Measurements from ENCODE around the gene SYDE1.

- TF ChIP-seq, protein P1, sequence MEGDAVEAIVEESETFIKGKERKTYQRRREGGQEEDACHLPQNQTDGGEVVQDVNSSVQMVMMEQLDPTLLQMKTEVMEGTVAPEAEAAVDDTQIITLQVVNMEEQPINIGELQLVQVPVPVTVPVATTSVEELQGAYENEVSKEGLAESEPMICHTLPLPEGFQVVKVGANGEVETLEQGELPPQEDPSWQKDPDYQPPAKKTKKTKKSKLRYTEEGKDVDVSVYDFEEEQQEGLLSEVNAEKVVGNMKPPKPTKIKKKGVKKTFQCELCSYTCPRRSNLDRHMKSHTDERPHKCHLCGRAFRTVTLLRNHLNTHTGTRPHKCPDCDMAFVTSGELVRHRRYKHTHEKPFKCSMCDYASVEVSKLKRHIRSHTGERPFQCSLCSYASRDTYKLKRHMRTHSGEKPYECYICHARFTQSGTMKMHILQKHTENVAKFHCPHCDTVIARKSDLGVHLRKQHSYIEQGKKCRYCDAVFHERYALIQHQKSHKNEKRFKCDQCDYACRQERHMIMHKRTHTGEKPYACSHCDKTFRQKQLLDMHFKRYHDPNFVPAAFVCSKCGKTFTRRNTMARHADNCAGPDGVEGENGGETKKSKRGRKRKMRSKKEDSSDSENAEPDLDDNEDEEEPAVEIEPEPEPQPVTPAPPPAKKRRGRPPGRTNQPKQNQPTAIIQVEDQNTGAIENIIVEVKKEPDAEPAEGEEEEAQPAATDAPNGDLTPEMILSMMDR (conservative IDR thresholded peaks at IDR 0.05 in 1 of 2, IDR thresholded peaks at IDR 0.05 in 1 of 2; ENCODE audit: extremely low read depth in 1 of 2, insufficient read depth in 1 of 2, low read depth in 1 of 2, low read length in 2 of 2) = no peak
- no peak for TF ChIP-seq EZH2 (IDR thresholded peaks at IDR 0.05; ENCODE audit: borderline replicate concordance, low read length)
These were observed 8.8 kb downstream of the SYDE1 start for GRCh38 chr19:15115762-15116615.

All from mammary epithelial cell (primary cell).